Endothelial cell (in vitro differentiated cells): ENCODE data around the gene ZPBP2. TPM values are rescaled to one million over a fixed set of nuclear protein-coding genes. Genes with fewer than 3 reads are reported as not detected.
"Not testable (repeated sequence)": the region's sequence is repeated elsewhere in the genome, so short reads cannot be mapped to it uniquely, and the experiment has no call there.

Experiments used
- DNase-seq: peaks from one replicate; pipeline ENCODE4 v3.0.0; 2021; ENCODE audit warnings: low spot score
- H3K27ac Mint-ChIP-seq: one replicate; pipeline ENCODE4 v1.8.0; 2021; ENCODE audit warnings: mixed read lengths, inconsistent platforms; ENCODE audit not compliant: unreplicated experiment
- H3K27me3 Mint-ChIP-seq: one replicate; pipeline ENCODE4 v1.8.0; 2021; ENCODE audit warnings: mild to moderate bottlenecking, moderate library complexity, mixed read lengths, inconsistent platforms; ENCODE audit not compliant: unreplicated experiment
- H3K36me3 Mint-ChIP-seq: one replicate; pipeline ENCODE4 v1.8.0; 2021; ENCODE audit warnings: mild to moderate bottlenecking, low read depth, mixed read lengths, inconsistent platforms; ENCODE audit not compliant: unreplicated experiment
- H3K4me1 Mint-ChIP-seq: one replicate; pipeline ENCODE4 v1.8.0; 2021; ENCODE audit warnings: mild to moderate bottlenecking, mixed read lengths, inconsistent platforms; ENCODE audit not compliant: unreplicated experiment
- H3K4me3 Mint-ChIP-seq: one replicate; pipeline ENCODE4 v1.8.0; 2021; ENCODE audit warnings: mild to moderate bottlenecking, mixed read lengths, inconsistent platforms; ENCODE audit not compliant: unreplicated experiment
- H3K9me3 Mint-ChIP-seq: one replicate; pipeline ENCODE4 v1.8.0; 2021; ENCODE audit warnings: mixed read lengths, inconsistent platforms; ENCODE audit not compliant: unreplicated experiment
- total RNA-seq: library from RNA; stranded (reverse); fragmentation: NEBNext Ultra II Directional; extraction: Animal tissue kit (Norgen Biotek cat#: 25700); gene quantifications from one replicate; pipeline ENCODE4 v1.2.1, GENCODE V29; 2021; ENCODE audit not compliant: unreplicated experiment
- TF ChIP-seq, protein P1 (sequence below): fragments of 200-600 bp; sonication (generic); IDR thresholded peaks from one replicate; pipeline ENCODE4 v1.5.0; 2021; ENCODE audit warnings: antibody characterized with exemption; ENCODE audit not compliant: unreplicated experiment

ZPBP2 gene
- total RNA-seq, 1 donor from 2014 or later, result not detected

DNA sequence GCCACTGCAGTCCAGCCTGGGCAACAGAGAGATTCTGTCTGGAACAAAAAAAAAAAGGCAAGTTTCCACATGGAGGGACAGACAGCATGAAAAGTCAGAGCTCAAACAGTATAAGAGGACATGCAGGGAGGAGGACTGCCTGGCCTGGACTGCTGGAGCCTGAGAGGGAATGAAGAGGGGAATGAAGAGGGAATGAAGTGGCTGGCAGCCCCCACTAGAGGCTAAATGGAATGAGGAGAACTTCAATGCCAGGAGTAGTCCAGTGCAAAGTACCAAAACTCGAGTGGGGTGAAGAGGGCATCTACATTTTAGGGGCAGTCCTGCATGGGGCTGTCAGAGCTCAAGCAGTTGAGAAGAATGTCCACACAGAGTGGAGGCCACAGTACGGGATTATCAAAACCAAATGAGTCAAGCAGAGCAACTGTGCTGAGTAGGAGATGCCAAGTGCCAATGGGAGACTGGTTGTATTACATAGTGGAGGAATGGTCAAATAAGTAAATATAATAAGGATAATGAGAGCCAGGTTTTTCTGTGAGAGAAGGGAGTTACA is 26.8 kb upstream of the ZPBP2 start:
- Mint-ChIP-seq H3K27me3 (peaks cover 2% of the 10 kb centered on the region), H3K4me1 (no peaks in the 10 kb centered on the region), H3K9me3 (no peaks in the 10 kb centered on the region), H3K27ac (no peak overlapping the region), H3K4me3 (no peak overlapping the region), H3K36me3 (no peaks in the 10 kb centered on the region)
- TF ChIP-seq, protein P1, sequence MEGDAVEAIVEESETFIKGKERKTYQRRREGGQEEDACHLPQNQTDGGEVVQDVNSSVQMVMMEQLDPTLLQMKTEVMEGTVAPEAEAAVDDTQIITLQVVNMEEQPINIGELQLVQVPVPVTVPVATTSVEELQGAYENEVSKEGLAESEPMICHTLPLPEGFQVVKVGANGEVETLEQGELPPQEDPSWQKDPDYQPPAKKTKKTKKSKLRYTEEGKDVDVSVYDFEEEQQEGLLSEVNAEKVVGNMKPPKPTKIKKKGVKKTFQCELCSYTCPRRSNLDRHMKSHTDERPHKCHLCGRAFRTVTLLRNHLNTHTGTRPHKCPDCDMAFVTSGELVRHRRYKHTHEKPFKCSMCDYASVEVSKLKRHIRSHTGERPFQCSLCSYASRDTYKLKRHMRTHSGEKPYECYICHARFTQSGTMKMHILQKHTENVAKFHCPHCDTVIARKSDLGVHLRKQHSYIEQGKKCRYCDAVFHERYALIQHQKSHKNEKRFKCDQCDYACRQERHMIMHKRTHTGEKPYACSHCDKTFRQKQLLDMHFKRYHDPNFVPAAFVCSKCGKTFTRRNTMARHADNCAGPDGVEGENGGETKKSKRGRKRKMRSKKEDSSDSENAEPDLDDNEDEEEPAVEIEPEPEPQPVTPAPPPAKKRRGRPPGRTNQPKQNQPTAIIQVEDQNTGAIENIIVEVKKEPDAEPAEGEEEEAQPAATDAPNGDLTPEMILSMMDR, result no peak
- DNase-seq, result no peak

DNA sequence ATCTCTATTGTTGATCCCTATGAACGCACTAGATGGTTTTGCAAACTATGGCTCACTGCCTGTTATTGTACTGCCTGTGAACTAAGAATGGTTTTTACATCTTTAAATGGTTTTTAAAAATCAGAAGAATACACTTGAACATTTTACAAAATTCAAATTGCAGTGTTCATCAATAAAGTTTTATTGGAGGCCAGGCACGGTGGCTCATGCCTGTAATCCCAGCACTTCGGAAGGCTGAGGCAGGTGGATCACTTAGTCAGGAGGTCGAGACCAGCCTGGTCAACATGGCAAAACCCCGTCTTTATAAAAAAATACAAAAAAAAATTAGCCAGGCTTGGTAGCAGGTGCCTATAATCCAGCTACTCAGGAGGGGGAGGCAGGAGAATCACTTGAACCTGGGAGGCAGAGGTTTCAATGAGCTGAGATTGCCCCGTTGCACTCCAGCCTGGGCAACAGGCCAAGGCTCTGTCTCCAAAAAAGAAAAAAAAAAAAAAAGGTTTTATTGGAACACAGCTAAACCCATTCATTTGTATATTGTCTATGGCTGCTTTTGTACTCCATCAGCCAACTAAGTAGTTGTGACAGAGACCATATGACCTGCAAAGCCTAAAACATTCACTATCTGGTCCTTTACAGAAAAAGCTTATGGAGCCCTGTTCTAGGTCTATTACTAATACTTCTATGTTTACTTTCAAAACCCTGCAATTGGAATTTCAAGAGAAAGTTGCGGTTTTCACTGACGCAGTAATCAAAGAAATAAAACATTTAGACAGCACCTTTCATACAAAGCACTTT is 22.8 kb upstream of the ZPBP2 start:
- H3K4me3 Mint-ChIP-seq, result no peak overlapping the region
- H3K27me3 Mint-ChIP-seq, result peaks cover 2% of the 10 kb centered on the region
- H3K27ac Mint-ChIP-seq, result no peak overlapping the region
- no peaks in the 10 kb centered on the region for H3K9me3 Mint-ChIP-seq
- no peak for DNase-seq
- H3K36me3 Mint-ChIP-seq, result no peaks in the 10 kb centered on the region
- TF ChIP-seq, protein P1, result no peak
- peaks cover 5% of the 10 kb centered on the region for H3K4me1 Mint-ChIP-seq

DNA sequence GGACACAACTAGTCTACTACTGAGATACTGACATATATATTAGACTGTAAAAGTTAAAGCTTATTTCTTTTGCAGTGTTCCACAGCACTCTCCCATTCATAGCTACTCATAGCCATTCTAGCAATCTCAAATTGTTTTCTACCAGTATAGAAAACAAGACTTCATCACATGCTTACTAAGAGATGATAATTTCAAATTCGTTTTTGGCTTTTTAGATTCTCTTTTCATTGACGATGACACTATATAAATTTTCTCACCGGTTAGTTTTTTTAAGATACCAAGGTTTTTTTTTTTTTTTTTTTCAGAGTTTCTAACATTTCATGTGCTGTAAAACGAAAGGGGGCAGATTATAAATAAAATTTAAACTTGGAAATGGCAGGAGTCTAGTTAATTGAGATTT is 21.8 kb upstream of the ZPBP2 start:
- no peak for DNase-seq
- H3K27ac Mint-ChIP-seq, result no peak overlapping the region
- no peaks in the 10 kb centered on the region for H3K36me3 Mint-ChIP-seq
- H3K9me3 Mint-ChIP-seq, result no peaks in the 10 kb centered on the region
- H3K4me1 Mint-ChIP-seq, result peaks cover 5% of the 10 kb centered on the region
- H3K27me3 Mint-ChIP-seq, result peaks cover 2% of the 10 kb centered on the region
- TF ChIP-seq, protein P1, result no peak
- no peak overlapping the region for H3K4me3 Mint-ChIP-seq

DNA sequence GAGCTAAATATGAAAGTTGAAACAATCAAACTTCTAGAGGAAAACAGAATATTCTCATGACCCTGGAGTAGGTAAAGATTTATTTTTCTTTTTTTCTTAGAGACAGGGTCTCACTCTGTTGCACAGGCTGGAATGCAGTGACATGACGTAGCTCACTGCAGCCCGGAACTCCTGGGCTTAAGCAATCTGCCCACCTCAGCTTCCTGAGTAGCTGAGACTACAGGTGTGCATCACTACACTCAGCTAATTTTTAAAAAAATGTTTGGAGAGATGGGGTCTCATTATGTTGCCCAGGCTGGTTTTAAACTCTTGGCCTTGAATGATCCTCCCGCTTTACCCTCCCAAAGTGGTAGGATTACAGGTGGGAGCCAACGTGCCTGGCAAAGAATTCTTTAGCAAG is 19.4 kb upstream of the ZPBP2 start:
- Mint-ChIP-seq H3K36me3 (no peaks in the 10 kb centered on the region), H3K27me3 (no peaks in the 10 kb centered on the region), H3K9me3 (no peaks in the 10 kb centered on the region), H3K4me3 (no peak overlapping the region), H3K27ac (no peak overlapping the region), H3K4me1 (peaks cover 5% of the 10 kb centered on the region)
- no peak for DNase-seq
- TF ChIP-seq, protein P1, result no peak

DNA sequence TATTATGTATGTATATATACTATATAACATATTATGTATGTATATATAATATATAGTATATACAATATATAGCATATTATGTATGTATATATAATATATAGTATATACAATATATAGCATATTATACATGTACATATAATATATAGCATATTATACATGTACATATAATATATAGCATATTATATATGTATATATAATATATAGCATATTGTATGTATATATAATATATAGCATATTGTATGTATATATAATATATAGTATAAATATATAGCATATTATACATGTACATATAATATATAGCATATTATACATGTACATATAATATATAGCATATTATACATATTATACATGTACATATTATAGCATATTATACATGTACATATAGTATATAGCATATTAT is 17.8 kb upstream of the ZPBP2 start:
- not testable (repeated sequence) for DNase-seq, H3K9me3 Mint-ChIP-seq, H3K4me3 Mint-ChIP-seq, H3K4me1 Mint-ChIP-seq, H3K27me3 Mint-ChIP-seq, H3K36me3 Mint-ChIP-seq, H3K27ac Mint-ChIP-seq
